Endothelial cell of umbilical vein (primary cell): ENCODE measurements around the gene WWC1. TPM values are rescaled to one million over a fixed set of nuclear protein-coding genes. Genes with fewer than 3 reads are reported as not detected.

Source experiments
- BruUV-seq: library from RNA; stranded (reverse); fragments of 400-500 nt; replicated peaks from 2 replicates; lab custom pipeline; 2021; lab: Mats Ljungman, UMichigan
- CTCF ChIA-PET: fragments of 300-600, 350-600 bp; sonication (Branson Sonifier 250); formaldehyde crosslinking; loops from one replicate; lab custom pipeline; 2021; ENCODE audit warnings: antibody characterized with exemption, inconsistent platforms; lab: Charles Lee
- POLR2A ChIA-PET: fragments of 300-600, 350-600 bp; sonication (Branson Sonifier 250); formaldehyde crosslinking; loops from one replicate; lab custom pipeline; 2021; ENCODE audit warnings: antibody characterized with exemption, inconsistent platforms; lab: Charles Lee
- DNase-seq: peaks from one replicate; pipeline ENCODE4 v3.0.0-alpha.2; 2011; ENCODE audit warnings: low read depth, low spot score
- FAIRE-seq: peaks from 2 replicates; lab custom pipeline; 2011; peaks lifted over from hg19 to GRCh38; lab: Jason Lieb, UNC
- H2AFZ ChIP-seq: 2 replicates; pipeline ENCODE4 v1.6.0; 2012; ENCODE audit warnings: low read depth, low read length, control low read depth, inconsistent platforms
- H3K27ac ChIP-seq: 2 replicates; pipeline ENCODE4 v1.5.1; 2011; ENCODE audit warnings: low read depth, mild to moderate bottlenecking, control low read depth, low read length, moderate library complexity; ENCODE audit not compliant: insufficient read depth
- H3K27me3 ChIP-seq, 2 experiments: 2 replicates each; pipeline versions ENCODE4 v1.6.0 to v1.6.1; 2011; ENCODE audit warnings: low read length in 2 of 2, mixed read lengths in 1 of 2; ENCODE audit not compliant: control insufficient read depth in 2 of 2, insufficient read depth in 2 of 2
- H3K36me3 ChIP-seq, 2 experiments: 2 replicates in 1 of 2; 3 replicates in 1 of 2; pipeline ENCODE4 v1.5.1; 2011; ENCODE audit warnings: low read length in 2 of 2, mild to moderate bottlenecking in 1 of 2, moderate library complexity in 1 of 2; ENCODE audit not compliant: control insufficient read depth in 2 of 2, insufficient read depth in 2 of 2; ENCODE audit errors: extremely low read depth in 1 of 2
- H3K4me1 ChIP-seq: 3 replicates; pipeline ENCODE4 v1.5.1; 2011; ENCODE audit warnings: mild to moderate bottlenecking, low read length; ENCODE audit not compliant: control insufficient read depth, insufficient read depth; ENCODE audit errors: extremely low read depth
- H3K4me2 ChIP-seq: 2 replicates; pipeline ENCODE4 v1.6.1; 2011; ENCODE audit warnings: low read length, control low read depth, mixed read lengths; ENCODE audit not compliant: insufficient read depth
- H3K4me3 ChIP-seq, 3 experiments: fragments of 200-600 bp in 1 of 3; sonication (generic), shearing (Covaris generic) in 1 of 3; replicated peaks in 1 of 3; 2 replicates each; pipeline ENCODE4 v1.5.1; 2011 to 2016; ENCODE audit warnings: control low read depth in 3 of 3, low read length in 3 of 3, mild to moderate bottlenecking in 2 of 3, inconsistent platforms in 1 of 3, low read depth in 1 of 3, moderate library complexity in 1 of 3; ENCODE audit not compliant: insufficient read depth in 1 of 3
- H3K79me2 ChIP-seq: 2 replicates; pipeline ENCODE4 v1.6.0; 2012; ENCODE audit warnings: low read length, inconsistent platforms; ENCODE audit not compliant: control insufficient read depth, insufficient read depth
- H3K9ac ChIP-seq: replicated peaks from 2 replicates; pipeline ENCODE3; 2011; ENCODE audit warnings: low read length, control low read depth; ENCODE audit not compliant: insufficient read depth; ENCODE audit errors: extremely low read depth
- H3K9me1 ChIP-seq: replicated peaks from 3 replicates; pipeline ENCODE4 v1.6.0; 2011; ENCODE audit warnings: mild to moderate bottlenecking, low read length; ENCODE audit not compliant: control insufficient read depth, insufficient read depth; ENCODE audit errors: extremely low read depth
- H3K9me3 ChIP-seq: replicated peaks from 2 replicates; pipeline ENCODE4 v1.5.1; 2012; ENCODE audit warnings: low read length, inconsistent platforms; ENCODE audit not compliant: control insufficient read depth, insufficient read depth
- H4K20me1 ChIP-seq: replicated peaks from 2 replicates; pipeline ENCODE3; 2011; ENCODE audit warnings: mild to moderate bottlenecking, low read length; ENCODE audit not compliant: control insufficient read depth, insufficient read depth; ENCODE audit errors: extremely low read depth
- CTCF ChIP-seq, 2 donors: IDR thresholded peaks; 1 replicate in 1 of 2; 2 replicates in 1 of 2; pipeline ENCODE4 v1.5.1; 2011; ENCODE audit warnings: low read length in 2 of 2, mild to moderate bottlenecking in 2 of 2, moderate library complexity in 2 of 2, control low read depth in 1 of 2, inconsistent platforms in 1 of 2, low read depth in 1 of 2; ENCODE audit not compliant: insufficient read depth in 1 of 2; ENCODE audit errors: extremely low read depth in 1 of 2
- EZH2 ChIP-seq: IDR thresholded peaks from 2 replicates; pipeline ENCODE4 v1.6.1; 2012; ENCODE audit warnings: borderline replicate concordance, low read depth, mild to moderate bottlenecking, moderate library complexity, low read length, inconsistent platforms; ENCODE audit not compliant: severe bottlenecking
- FOS ChIP-seq: IDR thresholded peaks from 2 replicates; pipeline ENCODE4 v1.6.1; 2011; ENCODE audit warnings: mild to moderate bottlenecking, low read length, moderate library complexity, borderline replicate concordance; ENCODE audit not compliant: insufficient read depth
- GATA2 ChIP-seq: IDR thresholded peaks from 2 replicates; pipeline ENCODE4 v1.7.0; 2011; ENCODE audit warnings: low read depth, mild to moderate bottlenecking, moderate library complexity, mixed read lengths, low read length; ENCODE audit not compliant: insufficient read length, insufficient read depth
- JUN ChIP-seq: IDR thresholded peaks from 2 replicates; pipeline ENCODE4 v1.6.1; 2011; ENCODE audit warnings: borderline replicate concordance, low read depth; ENCODE audit not compliant: insufficient read length, insufficient read depth
- MAX ChIP-seq: IDR thresholded peaks from 2 replicates; pipeline ENCODE4 v1.6.1; 2011; ENCODE audit not compliant: insufficient read depth, insufficient read length
- MYC ChIP-seq: IDR thresholded peaks from one replicate; pipeline ENCODE4 v1.6.1; 2011; ENCODE audit warnings: mild to moderate bottlenecking, low read depth, low read length
- POLR2A ChIP-seq: IDR thresholded peaks from 2 replicates; pipeline ENCODE4 v1.6.1; 2012; ENCODE audit warnings: low read depth, mild to moderate bottlenecking, control low read depth, low read length
- POLR2AphosphoS5 ChIP-seq: IDR thresholded peaks from 2 replicates; pipeline ENCODE4 v1.6.1; 2012; ENCODE audit warnings: low read depth, mild to moderate bottlenecking, control low read depth, low read length, moderate library complexity; ENCODE audit not compliant: insufficient read depth
- dilution Hi-C: fragments of 300-500 bp; cut with MboI; formaldehyde crosslinking; loops from one replicate; pipeline ENCODE4 v1.15.0; 2019; ENCODE audit warnings: low sequenced_read_pairs; ENCODE audit not compliant: extremely low pct_ligation_motif_present
- intact Hi-C: fragments of 100-400 bp; cut with micrococcal nuclease; formaldehyde crosslinking; loops from one replicate; pipeline ENCODE4 v1.10.0; 2022
- polyA plus RNA-seq, 4 experiments: library from polyadenylated mRNA; depleted of rRNA in 3 of 4; stranded (reverse) in 3 of 4; unstranded in 1 of 4; fragments of >200 nt; gene quantifications; 2 replicates each; pipeline versions ENCODE4 v1.2.1 to v1.2.3, GENCODE V29; 2011 to 2012; ENCODE audit warnings: missing spikeins in 1 of 4
- total RNA-seq: library from RNA; stranded (reverse); gene quantifications from 2 replicates; pipeline ENCODE4 v1.2.3, GENCODE V29; 2021

WWC1 gene
- total and polyA plus RNA-seq, 2 donors (not counting 3 experiments of a cell fraction or from before 2014, with no cell fraction given): 0.03 to 0.91 TPM

GRCh38 chr5:168273056-168273980, 18.1 kb upstream of the WWC1 start:
- Histone ChIP-seq H2AFZ (no peak overlapping the region), H3K36me3 (no peaks in the 10 kb centered on the region), H3K9me1 (no peaks in the 10 kb centered on the region), H3K9me3 (no peaks in the 10 kb centered on the region), H3K27ac (no peak overlapping the region), H3K4me1 (no peaks in the 10 kb centered on the region), H4K20me1 (no peaks in the 10 kb centered on the region), H3K4me3 (no peak overlapping the region), H3K27me3 (no peaks in the 10 kb centered on the region), H3K4me2 (no peak overlapping the region), H3K79me2 (no peaks in the 10 kb centered on the region), H3K9ac (no peak overlapping the region)
- TF ChIP-seq JUN: no peak
- TF ChIP-seq POLR2AphosphoS5: no peak
- TF ChIP-seq FOS: no peak
- TF ChIP-seq POLR2A: no peak
- no peak for TF ChIP-seq GATA2
- no peak for TF ChIP-seq MAX
- TF ChIP-seq CTCF (IDR thresholded peaks at IDR 0.05; ENCODE audit: extremely low read depth in 1 of 2, insufficient read depth in 1 of 2, low read depth in 1 of 2, low read length in 2 of 2): no peak
- no peak for TF ChIP-seq EZH2
- no peak for TF ChIP-seq MYC
- intact Hi-C loops (no loop called here), dilution Hi-C loops (no loop called here)
- ChIA-PET CTCF (no interaction called here), POLR2A (no interaction called here)
- BruUV-seq: no TSS peak
- no peak for FAIRE-seq
- DNase-seq: no peak
